ENCODE results near the gene DUSP5.
A peak's percentile ranks its signal among the peaks of the same experiment; 100 is the strongest.

The DUSP5 gene

DNA sequence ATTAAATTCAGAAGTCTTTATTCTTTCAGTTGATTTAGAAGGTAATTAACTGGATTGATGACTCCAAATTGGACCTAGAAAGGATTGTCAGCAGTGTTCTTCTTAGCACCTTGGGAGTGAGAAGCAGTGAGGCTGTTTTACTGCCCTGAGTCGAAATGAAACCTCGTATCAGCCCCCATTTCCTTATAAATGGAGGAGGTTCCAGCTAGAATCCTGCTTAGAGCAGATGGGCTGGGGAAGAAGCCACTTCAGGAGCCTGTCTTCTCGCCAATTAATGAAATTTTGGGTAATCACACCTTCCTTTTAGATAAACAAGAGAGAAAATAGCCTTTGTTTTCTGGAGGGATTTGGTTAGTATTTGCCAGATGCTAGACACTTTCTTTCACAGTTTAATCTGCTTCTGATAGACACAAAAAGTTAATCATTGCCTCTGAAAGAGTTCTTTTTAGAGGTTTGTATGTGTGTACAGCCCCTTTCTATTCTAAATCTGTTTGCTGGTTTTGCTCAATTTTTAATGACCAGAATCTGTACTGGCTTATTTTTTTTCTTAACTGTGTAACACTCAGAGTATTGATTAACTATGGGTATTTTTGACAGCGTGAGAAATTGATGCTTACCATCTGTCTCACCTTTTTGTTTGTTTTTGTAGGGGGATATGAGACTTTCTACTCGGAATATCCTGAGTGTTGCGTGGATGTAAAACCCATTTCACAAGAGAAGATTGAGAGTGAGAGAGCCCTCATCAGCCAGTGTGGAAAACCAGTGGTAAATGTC lies 4.6 kb downstream of the DUSP5 start:
- Mint-ChIP-seq H3K4me1 (ENCODE audit: low read depth) (peaks cover 76% of the 10 kb centered on the region), H3K27me3 (no peaks in the 10 kb centered on the region), H3K27ac (peak overlapping the region; percentile 97), H3K9me3 (ENCODE audit: low read depth) (no peaks in the 10 kb centered on the region), H3K36me3 (peaks cover 28% of the 10 kb centered on the region), H3K4me3 (peak overlapping the region; percentile 95)

DNA sequence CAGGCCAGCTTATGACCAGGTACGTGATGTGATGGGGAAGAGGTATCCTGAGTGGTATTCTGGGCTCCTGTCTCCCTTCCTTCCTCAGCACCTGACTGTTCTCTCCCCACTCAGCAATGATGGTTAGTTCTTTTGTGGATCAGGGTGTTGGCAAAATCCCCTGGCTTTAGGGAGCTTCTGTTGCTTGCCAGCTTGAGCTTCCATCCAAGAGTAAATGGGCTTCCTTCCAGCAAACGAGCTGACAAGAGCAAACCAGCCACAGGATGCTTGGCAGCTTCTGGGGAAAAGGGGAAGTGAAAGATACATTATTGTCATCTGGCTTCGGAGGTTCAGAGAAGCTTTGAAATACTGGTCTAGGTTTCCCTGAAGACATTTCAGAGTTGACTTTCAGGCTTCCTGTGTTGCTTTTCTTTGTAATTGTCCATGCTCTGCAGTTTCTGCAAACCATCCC lies 5.2 kb downstream of the DUSP5 start:
- Mint-ChIP-seq H3K36me3 (peaks cover 31% of the 10 kb centered on the region), H3K4me3 (peak overlapping the region; percentile 95), H3K4me1 (ENCODE audit: low read depth) (peaks cover 78% of the 10 kb centered on the region), H3K27ac (peak overlapping the region; percentile 97), H3K27me3 (no peaks in the 10 kb centered on the region), H3K9me3 (ENCODE audit: low read depth) (no peaks in the 10 kb centered on the region)

DNA sequence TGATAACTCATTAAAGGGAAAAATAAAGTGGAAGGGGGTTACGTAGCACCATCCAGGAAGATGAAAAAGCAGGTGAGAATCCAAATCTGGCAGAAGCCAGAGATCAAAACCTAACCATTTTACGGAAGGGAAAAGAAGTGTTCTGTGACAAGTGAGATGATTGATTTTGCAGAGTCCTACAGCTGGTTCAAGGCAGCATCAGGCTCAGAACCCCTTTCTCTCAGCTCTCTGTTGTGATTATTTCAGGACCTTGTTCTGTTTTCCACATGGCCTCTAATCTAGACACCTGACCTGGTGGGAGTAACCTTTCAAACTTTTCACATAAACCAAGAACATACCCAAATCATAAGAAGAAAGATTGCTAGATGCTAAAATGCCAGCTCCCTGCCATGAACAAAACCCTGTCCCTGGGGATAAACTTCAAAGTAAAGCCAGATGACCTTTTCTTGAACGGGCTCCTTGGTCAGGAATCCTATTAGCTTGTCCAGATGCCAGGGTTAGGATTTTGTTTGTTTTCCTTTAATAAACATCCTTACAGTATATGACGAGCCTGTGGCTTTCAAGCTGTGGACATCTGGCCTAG lies 5.9 kb downstream of the DUSP5 start:
- Mint-ChIP-seq H3K36me3 (peaks cover 31% of the 10 kb centered on the region), H3K27me3 (no peaks in the 10 kb centered on the region), H3K4me1 (ENCODE audit: low read depth) (peaks cover 82% of the 10 kb centered on the region), H3K27ac (peak overlapping the region; percentile 97), H3K4me3 (peak overlapping the region; percentile 95), H3K9me3 (ENCODE audit: low read depth) (no peaks in the 10 kb centered on the region)

DNA sequence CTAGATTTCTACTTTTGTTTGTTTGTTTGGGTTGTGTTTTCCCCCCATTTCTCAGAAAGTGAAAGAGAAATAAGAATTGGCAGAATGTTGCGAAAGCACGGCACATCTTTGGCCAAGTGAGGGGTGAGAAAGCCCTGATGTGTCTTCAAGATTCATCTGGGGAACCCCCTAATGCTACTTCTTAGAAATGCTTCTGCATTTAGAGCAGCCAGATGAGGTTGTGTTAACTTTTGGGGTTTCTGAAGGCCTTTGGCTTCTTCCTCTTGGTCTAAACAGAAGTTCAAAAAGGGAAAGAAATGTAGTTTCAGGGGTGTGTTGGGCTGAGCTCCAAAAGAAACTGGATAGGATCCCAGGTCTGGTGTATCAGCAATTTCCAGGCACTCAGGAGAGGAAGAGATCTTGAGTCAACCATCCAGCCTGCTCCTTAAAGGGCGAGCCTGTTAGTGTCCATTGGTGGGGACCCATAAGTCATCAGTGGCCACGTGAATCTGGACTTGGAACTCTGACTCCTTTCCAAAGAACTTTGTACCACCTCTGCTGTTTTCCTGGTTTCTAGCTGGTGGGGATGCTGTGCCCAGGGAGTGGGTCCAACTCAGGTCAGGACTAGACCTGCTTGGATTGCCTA lies 6.5 kb downstream of the DUSP5 start:
- Mint-ChIP-seq H3K4me3 (peak overlapping the region; percentile 95), H3K36me3 (peaks cover 37% of the 10 kb centered on the region), H3K4me1 (ENCODE audit: low read depth) (peaks cover 81% of the 10 kb centered on the region), H3K27ac (peak overlapping the region; percentile 97), H3K9me3 (ENCODE audit: low read depth) (no peaks in the 10 kb centered on the region), H3K27me3 (no peaks in the 10 kb centered on the region)

- Mint-ChIP-seq H3K36me3 (peaks cover 37% of the 10 kb centered on the region), H3K4me3 (peak overlapping the region; percentile 95), H3K27ac (peak overlapping the region; percentile 97), H3K27me3 (no peaks in the 10 kb centered on the region), H3K4me1 (ENCODE audit: low read depth) (peaks cover 71% of the 10 kb centered on the region), H3K9me3 (ENCODE audit: low read depth) (no peaks in the 10 kb centered on the region)
Measured at GRCh38 chr10:110505130-110505770, 7.5 kb downstream of the DUSP5 start.

DNA sequence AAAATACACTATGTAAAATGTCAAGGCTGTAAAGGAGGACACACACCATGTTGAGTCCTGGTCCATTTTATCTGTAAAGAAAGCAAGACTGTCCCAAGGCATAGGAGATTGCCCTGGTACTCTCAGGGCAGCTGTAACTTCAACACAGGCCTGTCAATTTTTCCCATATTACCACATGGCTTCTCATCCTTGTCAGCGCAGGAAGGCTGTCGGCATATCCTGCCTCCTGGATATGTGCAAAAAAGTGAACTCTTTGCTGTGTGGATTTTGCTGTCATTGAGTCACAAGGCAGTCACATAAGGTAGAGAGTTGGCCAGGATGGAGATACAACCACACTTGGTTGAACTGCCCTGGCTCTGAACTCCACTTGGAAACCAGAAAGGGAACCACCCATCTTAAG lies 8.7 kb downstream of the DUSP5 start:
- Mint-ChIP-seq H3K27ac (peak overlapping the region; percentile 97), H3K36me3 (peaks cover 40% of the 10 kb centered on the region), H3K27me3 (no peaks in the 10 kb centered on the region), H3K4me1 (ENCODE audit: low read depth) (peaks cover 65% of the 10 kb centered on the region), H3K9me3 (ENCODE audit: low read depth) (no peaks in the 10 kb centered on the region), H3K4me3 (no peak overlapping the region)

GRCh38 chr10:110507346-110507745 lies 9.6 kb downstream of the DUSP5 start:
- Mint-ChIP-seq H3K4me3 (no peak overlapping the region), H3K36me3 (peaks cover 41% of the 10 kb centered on the region), H3K27me3 (no peaks in the 10 kb centered on the region), H3K27ac (no peak overlapping the region), H3K4me1 (ENCODE audit: low read depth) (peaks cover 65% of the 10 kb centered on the region), H3K9me3 (ENCODE audit: low read depth) (no peaks in the 10 kb centered on the region)

GRCh38 chr10:110508159-110508788 lies 10.6 kb downstream of the DUSP5 start:
- peaks cover 65% of the 10 kb centered on the region for H3K4me1 Mint-ChIP-seq (ENCODE audit: low read depth)
- peak overlapping the region; percentile 58 for H3K27ac Mint-ChIP-seq
- no peak overlapping the region for H3K4me3 Mint-ChIP-seq
- H3K27me3 Mint-ChIP-seq: no peaks in the 10 kb centered on the region
- H3K36me3 Mint-ChIP-seq: peaks cover 41% of the 10 kb centered on the region
- H3K9me3 Mint-ChIP-seq (ENCODE audit: low read depth): no peaks in the 10 kb centered on the region

GRCh38 chr10:110508806-110509544 lies 11.3 kb downstream of the DUSP5 start:
- peaks cover 4% of the 10 kb centered on the region for H3K9me3 Mint-ChIP-seq (ENCODE audit: low read depth)
- no peak overlapping the region for H3K27ac Mint-ChIP-seq
- no peak overlapping the region for H3K4me3 Mint-ChIP-seq
- no peaks in the 10 kb centered on the region for H3K27me3 Mint-ChIP-seq
- H3K4me1 Mint-ChIP-seq (ENCODE audit: low read depth): peaks cover 63% of the 10 kb centered on the region
- peaks cover 40% of the 10 kb centered on the region for H3K36me3 Mint-ChIP-seq

DNA sequence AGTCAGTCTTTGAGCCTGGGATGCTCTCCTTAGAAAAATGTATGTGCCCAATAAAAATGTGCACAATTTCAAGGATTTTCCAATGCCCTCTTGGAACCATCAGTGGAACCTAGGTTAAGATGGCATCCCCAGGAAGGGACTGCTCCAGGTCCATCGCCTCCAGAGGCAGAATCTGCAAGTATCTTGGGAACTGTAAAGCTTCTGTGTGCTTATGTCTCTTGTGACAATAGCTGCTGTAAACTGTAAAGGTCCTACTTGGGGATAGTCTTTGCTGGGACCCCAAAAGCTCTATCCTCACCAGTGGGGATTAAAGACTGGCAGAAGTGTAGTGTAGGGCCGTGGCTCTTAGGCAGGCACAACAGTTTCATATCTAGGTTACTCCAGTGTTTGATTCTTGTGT lies 11.9 kb downstream of the DUSP5 start:
- no peaks in the 10 kb centered on the region for H3K27me3 Mint-ChIP-seq
- no peak overlapping the region for H3K4me3 Mint-ChIP-seq
- H3K9me3 Mint-ChIP-seq (ENCODE audit: low read depth): peaks cover 4% of the 10 kb centered on the region
- H3K27ac Mint-ChIP-seq: no peak overlapping the region
- H3K36me3 Mint-ChIP-seq: peaks cover 39% of the 10 kb centered on the region
- H3K4me1 Mint-ChIP-seq (ENCODE audit: low read depth): peaks cover 60% of the 10 kb centered on the region

DNA sequence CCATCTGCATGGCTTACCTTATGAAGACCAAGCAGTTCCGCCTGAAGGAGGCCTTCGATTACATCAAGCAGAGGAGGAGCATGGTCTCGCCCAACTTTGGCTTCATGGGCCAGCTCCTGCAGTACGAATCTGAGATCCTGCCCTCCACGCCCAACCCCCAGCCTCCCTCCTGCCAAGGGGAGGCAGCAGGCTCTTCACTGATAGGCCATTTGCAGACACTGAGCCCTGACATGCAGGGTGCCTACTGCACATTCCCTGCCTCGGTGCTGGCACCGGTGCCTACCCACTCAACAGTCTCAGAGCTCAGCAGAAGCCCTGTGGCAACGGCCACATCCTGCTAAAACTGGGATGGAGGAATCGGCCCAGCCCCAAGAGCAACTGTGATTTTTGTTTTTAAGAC lies 12.4 kb downstream of the DUSP5 start:
- H3K36me3 Mint-ChIP-seq: peaks cover 39% of the 10 kb centered on the region
- no peak overlapping the region for H3K4me3 Mint-ChIP-seq
- no peaks in the 10 kb centered on the region for H3K27me3 Mint-ChIP-seq
- no peak overlapping the region for H3K27ac Mint-ChIP-seq
- peaks cover 4% of the 10 kb centered on the region for H3K9me3 Mint-ChIP-seq (ENCODE audit: low read depth)
- peaks cover 55% of the 10 kb centered on the region for H3K4me1 Mint-ChIP-seq (ENCODE audit: low read depth)

DNA sequence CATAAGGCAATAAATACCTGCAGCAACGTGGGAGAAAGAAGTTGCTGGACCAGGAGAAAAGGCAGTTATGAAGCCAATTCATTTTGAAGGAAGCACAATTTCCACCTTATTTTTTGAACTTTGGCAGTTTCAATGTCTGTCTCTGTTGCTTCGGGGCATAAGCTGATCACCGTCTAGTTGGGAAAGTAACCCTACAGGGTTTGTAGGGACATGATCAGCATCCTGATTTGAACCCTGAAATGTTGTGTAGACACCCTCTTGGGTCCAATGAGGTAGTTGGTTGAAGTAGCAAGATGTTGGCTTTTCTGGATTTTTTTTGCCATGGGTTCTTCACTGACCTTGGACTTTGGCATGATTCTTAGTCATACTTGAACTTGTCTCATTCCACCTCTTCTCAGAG lies 13.0 kb downstream of the DUSP5 start:
- H3K4me3 Mint-ChIP-seq: no peak overlapping the region

GRCh38 chr10:110511734-110512449 lies 14.2 kb downstream of the DUSP5 start:
- no peaks in the 10 kb centered on the region for H3K27me3 Mint-ChIP-seq
- peaks cover 38% of the 10 kb centered on the region for H3K36me3 Mint-ChIP-seq
- peaks cover 4% of the 10 kb centered on the region for H3K9me3 Mint-ChIP-seq (ENCODE audit: low read depth)
- H3K4me1 Mint-ChIP-seq (ENCODE audit: low read depth): peaks cover 40% of the 10 kb centered on the region
- peak overlapping the region; percentile 88 for H3K27ac Mint-ChIP-seq
- peak overlapping the region; percentile 13 for H3K4me3 Mint-ChIP-seq

More for the DNA sequence above, 13.0 kb downstream of the DUSP5 start:
- Mint-ChIP-seq H3K27me3 (no peaks in the 10 kb centered on the region), H3K9me3 (ENCODE audit: low read depth) (peaks cover 4% of the 10 kb centered on the region), H3K27ac (no peak overlapping the region), H3K4me1 (ENCODE audit: low read depth) (peaks cover 50% of the 10 kb centered on the region), H3K36me3 (peaks cover 40% of the 10 kb centered on the region)

All from activated naive CD8-positive, alpha-beta T cell (primary cell).